ENCODE measurements around the gene CRELD2.

DNA sequence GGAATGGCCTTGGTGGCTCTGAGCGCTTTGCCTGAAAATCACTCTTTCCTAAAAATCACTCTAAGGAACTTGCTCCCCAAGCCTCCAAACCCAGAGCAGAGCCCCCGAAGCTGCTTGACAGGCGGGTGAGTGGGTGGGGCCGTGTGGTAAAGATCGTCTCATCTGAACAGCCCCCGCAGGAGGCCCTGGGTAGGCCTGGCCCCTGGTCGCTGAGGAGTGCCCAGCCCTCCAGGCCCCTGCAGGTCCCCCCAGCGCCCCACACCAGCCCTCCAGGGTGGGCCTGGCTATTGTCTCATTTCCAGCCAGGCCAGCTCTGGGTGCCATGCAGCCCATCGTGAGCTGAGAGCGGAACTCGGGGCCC lies 25.0 kb downstream of the CRELD2 start:
- no peak for TF ChIP-seq CTCF (optimal IDR thresholded peaks at IDR 0.05 in 1 of 3, IDR thresholded peaks at IDR 0.05 in 1 of 3, conservative IDR thresholded peaks at IDR 0.05 in 1 of 3; ENCODE audit: extremely low read depth in 1 of 3, insufficient read depth in 2 of 3, low read length in 3 of 3)
- no peak for TF ChIP-seq EZH2 (IDR thresholded peaks at IDR 0.05; ENCODE audit: low read length)
